Stimulated activated CD4-positive, alpha-beta T cell treated with anti-CD3 and anti-CD28 coated beads, Interleukin-1b, Interleukin-23, amount 100 ng/mL, for 4 hours (primary cell): ENCODE results near the gene ELAC1.

Experiments
- DNase-seq, 2 donors: peaks; one replicate each; pipeline ENCODE4 v3.0.0-alpha.2; 2020; ENCODE audit warnings: low read depth in 2 of 2

ELAC1 gene

GRCh38 chr18:51020536-51020935 lies 52.7 kb downstream of the ELAC1 start:
- no peak for DNase-seq

DNA sequence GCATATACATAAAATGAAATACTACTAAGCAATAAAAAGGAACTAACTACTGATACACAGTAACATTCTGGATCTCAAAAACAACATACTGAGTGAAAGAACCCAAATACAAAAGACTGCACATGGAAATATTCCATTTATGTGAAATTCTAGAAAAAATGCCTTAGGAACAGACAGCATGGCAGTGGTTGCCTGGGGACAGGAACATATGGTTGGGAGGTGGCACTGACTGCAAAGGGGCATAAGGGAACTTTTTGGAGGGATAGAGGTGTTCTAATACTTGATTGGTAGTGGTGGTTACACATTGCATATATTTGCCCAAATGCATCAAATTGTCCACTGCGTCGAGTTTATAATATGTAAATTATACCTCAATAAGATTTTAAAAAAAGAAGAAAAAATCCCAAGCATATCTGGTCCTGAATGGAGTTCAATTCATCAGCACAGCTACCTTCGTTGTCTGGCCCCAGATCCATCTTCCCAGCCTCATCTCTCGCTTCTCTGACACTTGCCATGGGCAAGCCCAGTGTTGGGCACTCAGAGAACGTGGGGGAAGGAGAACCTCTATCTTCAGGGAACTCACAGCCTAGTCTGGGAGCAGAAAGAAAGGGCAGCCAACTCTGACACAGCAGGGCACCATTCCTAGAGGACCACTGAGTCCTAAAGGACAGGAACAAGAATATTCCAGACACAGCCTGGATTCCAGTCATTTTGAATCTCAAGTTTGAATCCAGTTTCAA lies 53.6 kb downstream of the ELAC1 start:
- DNase-seq = no peak

- no peak for DNase-seq
Observed at GRCh38 chr18:51025512-51025911, 57.7 kb downstream of the ELAC1 start.

DNA sequence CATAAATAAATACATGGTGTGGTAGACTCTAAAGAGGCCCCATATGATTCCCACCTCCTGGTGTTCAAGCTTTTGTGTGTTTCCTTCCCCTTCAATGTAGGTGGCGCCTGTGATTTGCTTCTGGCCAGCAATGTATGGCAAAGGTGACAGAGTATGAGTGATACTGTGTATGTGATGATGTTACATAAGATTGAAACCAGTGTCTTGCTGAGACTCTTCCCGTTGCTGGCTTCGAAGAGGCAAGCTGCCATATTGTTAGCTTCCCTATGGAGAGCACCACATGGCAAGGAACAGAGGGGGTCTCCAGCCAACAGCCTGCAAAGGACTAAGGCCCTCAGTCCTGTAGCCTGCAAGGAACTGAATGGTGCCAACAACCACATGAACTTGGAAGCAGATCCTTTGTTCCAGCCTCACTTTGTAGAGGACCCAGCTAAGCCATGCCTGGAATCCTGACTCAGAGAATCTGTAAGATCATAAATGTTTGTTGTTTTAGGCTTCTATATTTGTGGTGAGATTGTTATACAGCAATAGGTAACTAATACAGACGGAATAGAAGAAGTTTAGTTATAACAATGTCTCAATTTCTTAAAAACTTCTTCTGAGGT lies 60.5 kb downstream of the ELAC1 start:
- DNase-seq = no peak

- DNase-seq = no peak
Observed at GRCh38 chr18:51029378-51029693, 61.5 kb downstream of the ELAC1 start.

GRCh38 chr18:51029694-51030536 lies 62.1 kb downstream of the ELAC1 start, which contains the start of gene SMAD4:
TSS of gene SMAD4 (plus strand) at chr18:51030213. CDS start at chr18:51047047, 16,834 bp downstream.
- DNase-seq = peak; percentile 98 to 99

GRCh38 chr18:51030537-51031258 lies 62.9 kb downstream of the ELAC1 start:
- DNase-seq = peak; percentile 49 to 61

GRCh38 chr18:51032193-51032592 lies 64.4 kb downstream of the ELAC1 start:
- DNase-seq = no peak

DNA sequence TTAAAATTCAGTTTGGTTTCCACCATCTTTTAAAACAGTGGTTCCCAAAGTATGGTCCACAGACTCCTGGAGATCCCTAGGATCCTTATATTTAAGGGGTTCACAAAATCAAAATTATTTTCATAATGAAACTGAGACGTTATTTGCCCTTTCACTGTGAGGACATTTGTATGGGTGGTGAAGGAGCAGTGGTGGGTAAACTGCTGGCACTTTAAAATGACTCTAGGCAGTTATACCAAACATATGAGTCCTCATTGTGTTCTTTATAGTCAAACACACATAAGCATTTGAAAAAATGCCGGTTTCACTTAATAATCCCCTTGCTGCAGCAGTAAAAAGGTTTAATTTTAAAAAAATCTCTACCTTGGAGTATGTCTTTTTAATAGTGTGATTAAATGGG lies 69.4 kb downstream of the ELAC1 start:
- no peak for DNase-seq
